Measurements from ENCODE around the gene POU3F4. TPM values are rescaled to one million over a fixed set of nuclear protein-coding genes. Genes with fewer than 3 reads are reported as not detected.

Gene POU3F4
- total RNA-seq, 4 donors from 2014 or later: 0.25 TPM; not detected in 3

DNA sequence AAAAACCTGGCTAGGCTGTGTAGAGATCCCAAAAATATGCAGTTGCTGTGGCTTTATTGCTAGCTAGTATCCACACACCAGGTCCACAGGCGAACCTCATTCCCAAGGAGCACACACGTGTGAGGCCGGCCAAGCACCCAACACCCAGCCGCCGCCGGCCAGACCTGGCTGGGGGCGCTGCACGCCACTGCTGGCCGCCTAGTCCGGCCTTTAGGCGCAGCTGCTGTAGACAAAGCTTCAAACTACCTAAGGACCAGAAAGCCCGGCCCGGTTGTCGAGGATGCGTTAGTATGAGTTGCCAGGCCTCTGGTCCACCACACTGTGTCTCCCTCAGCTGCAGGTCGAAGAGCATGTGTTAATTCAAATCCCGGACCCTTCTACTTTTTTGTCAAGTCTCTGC is 3.1 kb downstream of the POU3F4 start:
- H3K9me3 ChIP-seq: no peaks in the 10 kb centered on the region
- intact Hi-C loops (cut with DNase I): no loop called here
- H3K4me3 ChIP-seq (replicated peaks in 1 of 3): no peak overlapping the region
- H3K4me1 ChIP-seq: no peaks in the 10 kb centered on the region
- no peaks in the 10 kb centered on the region for H3K36me3 ChIP-seq
- peaks cover 27% of the 10 kb centered on the region for H3K27me3 ChIP-seq
- WGBS, 2 donors: 21 to 41% methylated on average over 6 to 17 of the region's 17 CpGs
- TF ChIP-seq, protein P1, sequence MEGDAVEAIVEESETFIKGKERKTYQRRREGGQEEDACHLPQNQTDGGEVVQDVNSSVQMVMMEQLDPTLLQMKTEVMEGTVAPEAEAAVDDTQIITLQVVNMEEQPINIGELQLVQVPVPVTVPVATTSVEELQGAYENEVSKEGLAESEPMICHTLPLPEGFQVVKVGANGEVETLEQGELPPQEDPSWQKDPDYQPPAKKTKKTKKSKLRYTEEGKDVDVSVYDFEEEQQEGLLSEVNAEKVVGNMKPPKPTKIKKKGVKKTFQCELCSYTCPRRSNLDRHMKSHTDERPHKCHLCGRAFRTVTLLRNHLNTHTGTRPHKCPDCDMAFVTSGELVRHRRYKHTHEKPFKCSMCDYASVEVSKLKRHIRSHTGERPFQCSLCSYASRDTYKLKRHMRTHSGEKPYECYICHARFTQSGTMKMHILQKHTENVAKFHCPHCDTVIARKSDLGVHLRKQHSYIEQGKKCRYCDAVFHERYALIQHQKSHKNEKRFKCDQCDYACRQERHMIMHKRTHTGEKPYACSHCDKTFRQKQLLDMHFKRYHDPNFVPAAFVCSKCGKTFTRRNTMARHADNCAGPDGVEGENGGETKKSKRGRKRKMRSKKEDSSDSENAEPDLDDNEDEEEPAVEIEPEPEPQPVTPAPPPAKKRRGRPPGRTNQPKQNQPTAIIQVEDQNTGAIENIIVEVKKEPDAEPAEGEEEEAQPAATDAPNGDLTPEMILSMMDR (IDR thresholded peaks at IDR 0.05): no peak
- no peak for TF ChIP-seq POLR2A (IDR thresholded peaks at IDR 0.05)
- no peak overlapping the region for H3K27ac ChIP-seq
- no peak for DNase-seq

DNA sequence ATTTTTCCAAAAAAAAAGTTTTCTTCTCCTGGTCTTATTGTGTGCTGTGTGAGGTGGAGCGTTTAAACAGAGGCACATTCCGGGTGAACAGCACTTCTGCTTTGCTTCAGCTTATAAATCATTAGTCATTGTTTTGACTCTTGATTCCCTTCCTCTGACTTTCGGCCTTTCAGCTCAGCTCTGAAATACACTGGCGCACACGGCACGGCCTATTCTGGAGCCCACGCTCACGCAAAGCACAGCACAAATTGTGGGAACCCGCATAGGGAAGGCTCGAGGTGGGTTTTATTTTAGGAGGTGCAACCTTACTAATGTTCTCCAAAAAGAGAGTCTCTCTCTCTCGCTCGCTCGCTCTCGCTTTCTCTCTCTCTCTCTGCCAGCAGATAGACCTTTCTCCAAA is 4.0 kb downstream of the POU3F4 start:
- Histone ChIP-seq H3K27ac (no peak overlapping the region), H3K4me1 (no peaks in the 10 kb centered on the region), H3K4me3 (replicated peaks in 1 of 3) (no peak overlapping the region), H3K9me3 (no peaks in the 10 kb centered on the region), H3K36me3 (no peaks in the 10 kb centered on the region), H3K27me3 (peaks cover 27% of the 10 kb centered on the region)
- TF ChIP-seq, protein P1 (IDR thresholded peaks at IDR 0.05): no peak
- TF ChIP-seq POLR2A (IDR thresholded peaks at IDR 0.05): no peak
- 70 to 79% methylated on average over 14 of the region's 14 CpGs for WGBS, 2 donors
- no peak for DNase-seq
- intact Hi-C loops (cut with DNase I): no loop called here

DNA sequence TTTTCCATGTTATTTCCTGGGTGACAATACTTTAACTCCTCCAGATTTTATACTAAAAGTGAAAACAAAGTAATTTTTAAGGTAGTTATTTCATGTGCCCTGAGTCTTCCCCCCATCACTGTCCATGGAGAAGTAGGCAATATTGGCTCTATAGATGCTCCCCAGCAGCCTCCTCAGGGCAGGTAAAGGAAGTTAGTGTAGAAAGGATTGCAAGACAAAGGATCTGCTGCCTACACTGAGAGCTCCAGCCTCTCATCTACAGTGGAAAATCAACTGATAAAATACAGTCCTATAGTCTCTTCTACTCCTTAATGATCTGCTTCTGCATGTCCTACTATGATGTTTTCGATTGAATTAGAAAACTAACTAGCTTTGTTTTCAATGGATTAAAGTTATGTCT is 8.5 kb downstream of the POU3F4 start:
- WGBS, 2 donors: 74 to 84% methylated on average over 1 of the region's 1 CpG
- H3K4me3 ChIP-seq (replicated peaks in 1 of 3): no peak overlapping the region
- no peak overlapping the region for H3K27ac ChIP-seq
- intact Hi-C loops (cut with DNase I): no loop called here
- TF ChIP-seq, protein P1 (IDR thresholded peaks at IDR 0.05): no peak
- no peak for TF ChIP-seq POLR2A (IDR thresholded peaks at IDR 0.05)
- H3K4me1 ChIP-seq: no peaks in the 10 kb centered on the region
- no peaks in the 10 kb centered on the region for H3K9me3 ChIP-seq
- DNase-seq: no peak
- peaks cover 4% of the 10 kb centered on the region for H3K27me3 ChIP-seq
- H3K36me3 ChIP-seq: no peaks in the 10 kb centered on the region

DNA sequence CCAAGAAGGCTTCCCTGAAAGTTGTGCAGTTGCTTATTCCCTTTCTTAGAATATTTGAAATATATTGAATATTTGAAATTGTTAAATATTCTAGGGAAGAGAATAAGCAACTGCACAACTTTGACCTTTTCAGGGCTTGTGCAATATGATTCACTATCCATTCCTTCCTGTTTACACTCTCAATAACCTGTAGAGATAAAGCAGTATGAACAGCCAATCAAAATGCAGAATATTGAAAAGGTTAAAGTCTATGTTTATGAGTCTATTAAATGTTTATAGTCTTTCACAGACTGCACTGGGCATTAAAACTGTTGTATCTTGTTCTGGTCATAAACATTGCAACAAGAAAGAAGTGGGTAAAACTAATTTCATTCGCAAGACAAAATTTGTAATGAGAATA is 13.8 kb downstream of the POU3F4 start:
- no peak for TF ChIP-seq POLR2A (IDR thresholded peaks at IDR 0.05)
- TF ChIP-seq, protein P1 (IDR thresholded peaks at IDR 0.05): no peak
- Histone ChIP-seq H3K9me3 (no peaks in the 10 kb centered on the region), H3K4me3 (replicated peaks in 1 of 3) (no peak overlapping the region), H3K27ac (no peak overlapping the region), H3K36me3 (no peaks in the 10 kb centered on the region), H3K4me1 (no peaks in the 10 kb centered on the region), H3K27me3 (no peaks in the 10 kb centered on the region)
- WGBS, 2 donors: 92 to 97% methylated on average over 1 of the region's 1 CpG
- intact Hi-C loops (cut with DNase I): no loop called here
- no peak for DNase-seq

DNA sequence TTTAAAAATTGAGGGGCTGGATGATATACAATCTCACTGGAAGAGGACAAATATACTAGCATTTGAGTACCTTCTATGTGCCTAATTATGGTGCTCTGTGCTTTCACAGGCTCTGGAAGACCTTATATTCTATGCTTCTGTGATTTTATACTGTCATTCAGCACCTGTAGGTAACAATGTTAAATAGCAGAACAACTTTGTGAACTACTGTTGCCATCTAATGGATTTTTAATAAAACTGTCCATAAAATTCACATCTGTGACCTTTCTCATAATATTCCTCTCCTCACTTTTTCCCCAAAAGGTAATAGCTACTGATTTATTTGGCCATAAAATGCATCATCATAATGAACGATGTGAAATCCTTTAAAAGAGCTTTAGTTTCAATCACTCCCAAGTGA is 21.9 kb downstream of the POU3F4 start:
- H3K9me3 ChIP-seq: no peaks in the 10 kb centered on the region
- H3K4me1 ChIP-seq: no peaks in the 10 kb centered on the region
- no peaks in the 10 kb centered on the region for H3K27me3 ChIP-seq
- DNase-seq: no peak
- H3K36me3 ChIP-seq: no peaks in the 10 kb centered on the region
- no peak overlapping the region for H3K4me3 ChIP-seq (replicated peaks in 1 of 3)
- no peak for TF ChIP-seq POLR2A (IDR thresholded peaks at IDR 0.05)
- TF ChIP-seq, protein P1 (IDR thresholded peaks at IDR 0.05): no peak
- 83 to 94% methylated on average over 1 of the region's 1 CpG for WGBS, 2 donors
- no peak overlapping the region for H3K27ac ChIP-seq
- intact Hi-C loops (cut with DNase I): no loop called here
